Suprapubic skin (tissue), 4 donors: ENCODE data around the gene LPP.

ENCODE experiments used
- EP300 ChIP-seq: sonication (generic); formaldehyde crosslinking; IDR thresholded peaks from one replicate; pipeline ENCODE4 v1.6.1; 2017; ENCODE audit warnings: antibody characterized with exemption
- POLR2A ChIP-seq, 2 donors: fragments of 450-650 bp; IDR thresholded peaks; one replicate each; pipeline ENCODE4 v1.6.1; 2017; ENCODE audit warnings: antibody characterized with exemption in 2 of 2, mild to moderate bottlenecking in 2 of 2, moderate library complexity in 2 of 2
- POLR2AphosphoS5 ChIP-seq, 3 donors: sonication (generic); formaldehyde crosslinking; IDR thresholded peaks; one replicate each; pipeline ENCODE4 v1.6.1; 2017; ENCODE audit warnings: antibody characterized with exemption in 3 of 3
- TF ChIP-seq, protein P1 (sequence below), 2 donors: fragments of 200-600 bp in 1 of 2; fragments of 450-650 bp in 1 of 2; sonication (generic) in 1 of 2; IDR thresholded peaks; one replicate each; pipeline ENCODE4 v1.5.1; 2016 to 2019; ENCODE audit warnings: antibody characterized with exemption in 2 of 2, mild to moderate bottlenecking in 1 of 2, moderate library complexity in 1 of 2

DNA sequence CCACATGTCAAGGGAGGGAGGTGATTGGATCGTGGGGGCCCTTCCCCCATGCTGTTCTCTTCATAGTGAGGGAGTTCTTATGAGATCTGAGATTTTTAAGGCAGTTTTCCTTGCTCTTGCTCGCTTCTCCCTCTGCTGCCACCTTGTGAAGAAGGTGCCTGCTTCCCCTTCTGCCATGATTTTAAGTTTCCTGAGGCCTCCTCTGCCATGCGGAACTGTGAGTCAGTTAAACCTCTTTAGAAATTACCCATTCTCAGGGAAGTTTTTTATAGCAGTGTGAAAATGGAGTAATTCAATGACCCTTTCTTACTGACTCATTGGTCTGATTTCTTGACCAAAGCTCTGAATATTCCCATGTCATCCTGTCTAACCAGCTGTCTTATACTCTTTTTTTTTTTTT lies 533.4 kb downstream of the LPP start:
- TF ChIP-seq, protein P1, sequence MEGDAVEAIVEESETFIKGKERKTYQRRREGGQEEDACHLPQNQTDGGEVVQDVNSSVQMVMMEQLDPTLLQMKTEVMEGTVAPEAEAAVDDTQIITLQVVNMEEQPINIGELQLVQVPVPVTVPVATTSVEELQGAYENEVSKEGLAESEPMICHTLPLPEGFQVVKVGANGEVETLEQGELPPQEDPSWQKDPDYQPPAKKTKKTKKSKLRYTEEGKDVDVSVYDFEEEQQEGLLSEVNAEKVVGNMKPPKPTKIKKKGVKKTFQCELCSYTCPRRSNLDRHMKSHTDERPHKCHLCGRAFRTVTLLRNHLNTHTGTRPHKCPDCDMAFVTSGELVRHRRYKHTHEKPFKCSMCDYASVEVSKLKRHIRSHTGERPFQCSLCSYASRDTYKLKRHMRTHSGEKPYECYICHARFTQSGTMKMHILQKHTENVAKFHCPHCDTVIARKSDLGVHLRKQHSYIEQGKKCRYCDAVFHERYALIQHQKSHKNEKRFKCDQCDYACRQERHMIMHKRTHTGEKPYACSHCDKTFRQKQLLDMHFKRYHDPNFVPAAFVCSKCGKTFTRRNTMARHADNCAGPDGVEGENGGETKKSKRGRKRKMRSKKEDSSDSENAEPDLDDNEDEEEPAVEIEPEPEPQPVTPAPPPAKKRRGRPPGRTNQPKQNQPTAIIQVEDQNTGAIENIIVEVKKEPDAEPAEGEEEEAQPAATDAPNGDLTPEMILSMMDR (IDR thresholded peaks at IDR 0.05): no peak
- TF ChIP-seq POLR2A (IDR thresholded peaks at IDR 0.05): no peak
- TF ChIP-seq EP300: no peak
- no peak for TF ChIP-seq POLR2AphosphoS5 (IDR thresholded peaks at IDR 0.05)
